ENCODE measurements around the gene TAB2. TPM values are rescaled to one million over a fixed set of nuclear protein-coding genes. Genes with fewer than 3 reads are reported as not detected.

Gene TAB2
- total RNA-seq, 3 donors from 2014 or later, result 57.1 to 124 (median 70.2) TPM

DNA sequence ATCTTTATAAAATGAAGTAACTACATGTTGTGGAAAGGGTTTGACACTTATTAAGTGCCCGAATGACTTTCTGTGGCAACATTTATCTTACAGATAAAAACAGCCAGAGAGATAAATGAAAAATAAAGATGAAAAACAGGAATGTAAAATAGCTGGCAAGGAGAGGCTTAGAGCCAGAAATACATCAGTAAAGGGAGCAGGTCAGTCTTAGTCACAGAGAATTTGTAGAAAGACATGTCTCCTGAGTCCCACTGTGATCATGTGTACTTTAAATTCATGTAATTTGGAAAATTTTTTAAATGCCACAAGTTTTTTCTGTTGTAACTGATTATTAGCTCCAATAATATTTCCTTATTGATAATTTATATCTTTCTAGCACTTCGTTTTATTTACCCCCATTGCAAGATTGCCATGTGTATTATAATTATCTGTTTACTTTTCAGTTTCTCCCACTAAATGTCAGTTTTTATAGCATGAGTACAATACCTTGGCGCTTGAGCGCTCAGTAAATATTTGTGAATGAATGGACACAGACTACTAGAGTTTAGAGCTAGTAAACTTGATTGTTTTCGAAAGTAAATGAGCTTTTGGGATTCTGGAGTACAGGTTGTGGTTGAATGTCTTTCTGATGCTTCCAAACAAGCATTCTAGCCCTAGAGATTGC, 15.2 kb downstream of the TAB2 start:
- Histone ChIP-seq H3K4me1 (ENCODE audit: low read depth) (peaks cover 46% of the 10 kb centered on the region), H3K36me3 (ENCODE audit: low read depth) (no peaks in the 10 kb centered on the region), H3K4me3 (no peak overlapping the region), H3K9me3 (no peaks in the 10 kb centered on the region)
- TF ChIP-seq, protein P1, sequence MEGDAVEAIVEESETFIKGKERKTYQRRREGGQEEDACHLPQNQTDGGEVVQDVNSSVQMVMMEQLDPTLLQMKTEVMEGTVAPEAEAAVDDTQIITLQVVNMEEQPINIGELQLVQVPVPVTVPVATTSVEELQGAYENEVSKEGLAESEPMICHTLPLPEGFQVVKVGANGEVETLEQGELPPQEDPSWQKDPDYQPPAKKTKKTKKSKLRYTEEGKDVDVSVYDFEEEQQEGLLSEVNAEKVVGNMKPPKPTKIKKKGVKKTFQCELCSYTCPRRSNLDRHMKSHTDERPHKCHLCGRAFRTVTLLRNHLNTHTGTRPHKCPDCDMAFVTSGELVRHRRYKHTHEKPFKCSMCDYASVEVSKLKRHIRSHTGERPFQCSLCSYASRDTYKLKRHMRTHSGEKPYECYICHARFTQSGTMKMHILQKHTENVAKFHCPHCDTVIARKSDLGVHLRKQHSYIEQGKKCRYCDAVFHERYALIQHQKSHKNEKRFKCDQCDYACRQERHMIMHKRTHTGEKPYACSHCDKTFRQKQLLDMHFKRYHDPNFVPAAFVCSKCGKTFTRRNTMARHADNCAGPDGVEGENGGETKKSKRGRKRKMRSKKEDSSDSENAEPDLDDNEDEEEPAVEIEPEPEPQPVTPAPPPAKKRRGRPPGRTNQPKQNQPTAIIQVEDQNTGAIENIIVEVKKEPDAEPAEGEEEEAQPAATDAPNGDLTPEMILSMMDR (IDR thresholded peaks at IDR 0.05), result no peak
- ATAC-seq (peak; percentile 52), DNase-seq (no peak)
- intact Hi-C loops (cut with DNase I, micrococcal nuclease), result no loop called here

DNA sequence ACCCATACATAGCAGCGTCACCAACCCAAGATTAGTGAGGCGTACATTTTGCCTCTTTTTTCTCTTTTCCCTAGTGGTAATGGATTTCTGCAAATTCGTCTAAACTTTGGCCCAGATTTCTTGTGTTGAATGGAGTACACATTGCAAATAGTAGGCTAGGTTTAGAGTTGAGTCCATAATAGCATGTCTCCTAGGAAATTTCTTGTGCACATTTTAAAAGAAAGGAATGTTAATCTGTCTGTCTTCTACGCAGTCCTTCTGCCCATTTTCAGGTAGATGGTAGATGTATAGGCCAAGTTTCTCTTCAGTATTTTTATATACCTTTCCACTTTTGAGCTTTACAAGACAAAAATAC, 15.7 kb downstream of the TAB2 start:
- ATAC-seq, result no peak
- Histone ChIP-seq H3K36me3 (ENCODE audit: low read depth) (no peaks in the 10 kb centered on the region), H3K4me1 (ENCODE audit: low read depth) (peaks cover 46% of the 10 kb centered on the region), H3K4me3 (no peak overlapping the region), H3K9me3 (no peaks in the 10 kb centered on the region)
- TF ChIP-seq, protein P1 (IDR thresholded peaks at IDR 0.05), result no peak
- intact Hi-C loops (cut with DNase I, micrococcal nuclease), result no loop called here
- DNase-seq, result no peak

DNA sequence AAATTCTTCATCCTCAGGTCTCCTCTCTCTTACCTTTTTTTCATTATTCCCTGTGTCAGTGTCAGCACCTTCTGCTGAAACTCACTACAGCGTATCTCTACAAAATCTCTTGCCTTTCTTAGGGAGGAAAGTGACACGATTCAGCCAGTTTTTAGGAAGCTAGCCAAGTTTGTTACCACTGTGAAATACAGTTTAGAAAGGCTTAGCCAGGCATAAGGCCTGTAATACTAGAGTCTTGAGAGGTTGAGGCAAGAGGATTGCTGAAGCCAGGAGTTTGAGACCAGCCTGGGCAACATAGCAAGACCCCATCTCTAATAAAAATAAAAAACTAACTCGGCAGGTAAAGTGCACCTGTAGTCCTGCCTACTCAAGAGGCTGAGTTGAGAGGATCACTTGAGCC, 16.7 kb downstream of the TAB2 start:
- peaks cover 46% of the 10 kb centered on the region for H3K4me1 ChIP-seq (ENCODE audit: low read depth)
- TF ChIP-seq, protein P1 (IDR thresholded peaks at IDR 0.05), result no peak
- no peak for DNase-seq
- no peak overlapping the region for H3K4me3 ChIP-seq
- H3K9me3 ChIP-seq, result no peaks in the 10 kb centered on the region
- intact Hi-C loops (cut with DNase I, micrococcal nuclease), result no loop called here
- no peaks in the 10 kb centered on the region for H3K36me3 ChIP-seq (ENCODE audit: low read depth)
- ATAC-seq, result no peak

DNA sequence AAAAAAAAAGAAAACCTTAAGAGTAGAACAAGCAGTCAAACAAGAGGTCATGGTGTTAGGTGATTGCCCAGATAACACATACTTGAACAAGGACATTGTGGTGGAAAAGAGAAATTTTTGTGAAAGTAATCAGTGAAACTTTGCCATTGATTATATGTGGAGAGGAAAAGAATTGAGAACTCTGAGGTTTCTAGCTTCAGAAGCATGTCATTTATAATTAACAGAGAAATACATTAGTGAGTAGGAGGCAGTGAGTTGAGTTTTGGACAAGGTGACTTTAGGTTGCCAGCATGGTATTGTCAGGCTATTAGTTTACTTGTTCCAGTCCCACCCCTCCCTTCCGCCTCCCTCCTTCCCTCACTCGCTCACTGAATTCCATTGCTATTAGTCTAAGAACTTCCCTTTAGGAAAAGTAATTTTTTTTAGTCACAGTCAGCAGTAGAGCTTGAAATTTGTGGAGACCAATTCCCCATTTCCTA, 17.2 kb downstream of the TAB2 start:
- Histone ChIP-seq H3K36me3 (ENCODE audit: low read depth) (no peaks in the 10 kb centered on the region), H3K9me3 (no peaks in the 10 kb centered on the region), H3K4me3 (no peak overlapping the region), H3K4me1 (ENCODE audit: low read depth) (peaks cover 45% of the 10 kb centered on the region)
- TF ChIP-seq, protein P1 (IDR thresholded peaks at IDR 0.05), result no peak
- no peak for ATAC-seq
- intact Hi-C loops (cut with DNase I, micrococcal nuclease), result no loop called here
- DNase-seq, result no peak

DNA sequence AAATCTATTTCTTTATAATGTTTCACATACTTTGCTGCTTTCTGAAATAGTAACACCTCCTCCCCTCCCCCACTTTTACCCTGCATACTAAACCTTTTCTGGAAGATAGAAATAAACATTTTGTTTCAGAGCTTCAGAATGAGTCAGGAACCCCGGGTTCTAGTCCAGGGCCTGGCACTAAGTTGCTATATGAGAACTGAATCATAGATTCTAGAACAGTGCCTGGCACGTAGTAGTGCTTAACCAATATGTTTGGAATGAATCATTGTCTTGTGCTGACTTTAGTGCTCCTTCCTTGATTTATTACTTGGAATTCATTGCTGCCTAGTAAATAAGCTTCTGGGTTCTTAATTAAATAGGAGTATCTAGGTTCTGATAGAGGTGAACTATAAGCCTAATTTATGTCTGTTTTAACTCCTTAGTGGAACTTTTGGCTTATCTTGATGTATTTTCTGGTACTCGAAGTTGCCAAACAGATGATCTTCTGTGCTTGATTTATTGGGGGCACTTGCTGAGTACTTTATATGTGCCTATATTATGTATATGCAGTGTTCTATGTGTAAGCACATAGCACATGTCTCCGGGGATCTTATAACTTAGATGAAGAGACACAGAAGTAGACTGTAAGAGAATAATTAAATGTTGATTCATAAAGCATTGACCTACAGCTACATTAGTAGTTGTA, 18.6 kb downstream of the TAB2 start:
- peaks cover 42% of the 10 kb centered on the region for H3K4me1 ChIP-seq (ENCODE audit: low read depth)
- no peaks in the 10 kb centered on the region for H3K36me3 ChIP-seq (ENCODE audit: low read depth)
- no peak overlapping the region for H3K4me3 ChIP-seq
- no peak for DNase-seq
- intact Hi-C loops (cut with DNase I, micrococcal nuclease), result no loop called here
- H3K9me3 ChIP-seq, result no peaks in the 10 kb centered on the region
- ATAC-seq, result peak; percentile 88
- TF ChIP-seq, protein P1 (IDR thresholded peaks at IDR 0.05), result no peak

Data from mucosa of descending colon (tissue), 3 donors.